Measurements from ENCODE around the gene FCER1G. TPM values are rescaled to one million over a fixed set of nuclear protein-coding genes. Genes with fewer than 3 reads are reported as not detected.

Gene FCER1G
- total and polyA plus RNA-seq, 9 of the 15 experiments (the other 6 are each of a cell fraction or from before 2014, with no cell fraction given), result 0.15 to 0.69 (median 0.31) TPM; not detected in 2

- TF ChIP-seq E2F6 (IDR thresholded peaks at IDR 0.05; ENCODE audit: borderline replicate concordance in 1 of 2, extremely low read depth in 1 of 2, insufficient read depth in 1 of 2, insufficient read length in 1 of 2, low read depth in 1 of 2, low read length in 1 of 2, poor library complexity in 1 of 2, severe bottlenecking in 1 of 2) (no peak), LEF1 (IDR thresholded peaks at IDR 0.05) (no peak), HBP1 (CRISPR knock-in tag; IDR thresholded peaks at IDR 0.05) (0 out of 2 replicates have a peak, but pooled peaks have one; percentile 40), HDGF (IDR thresholded peaks at IDR 0.05) (no peak), TEAD1 (CRISPR knock-in tag; IDR thresholded peaks at IDR 0.05) (no peak), CTCFL (IDR thresholded peaks at IDR 0.05; ENCODE audit: borderline replicate concordance, insufficient read depth, low read depth, low read length, poor library complexity, severe bottlenecking) (no peak), PHTF2 (CRISPR knock-in tag; IDR thresholded peaks at IDR 0.05) (no peak), ZBTB11 (CRISPR knock-in tag; IDR thresholded peaks at IDR 0.05) (no peak), SAFB2 (IDR thresholded peaks at IDR 0.05; ENCODE audit: borderline replicate concordance, low read depth, low read length, severe bottlenecking) (no peak), ZNF507 (tag; conservative IDR thresholded peaks at IDR 0.05) (no peak), EP300 (IDR thresholded peaks at IDR 0.05; ENCODE audit: low read length) (no peak), ETV5 (CRISPR knock-in tag; IDR thresholded peaks at IDR 0.05; ENCODE audit: low read depth) (0 out of 2 replicates have a peak, but pooled peaks have one; percentile 18)
Measured at GRCh38 chr1:161198897-161199431, 16.1 kb upstream of the FCER1G start, which contains the start of gene ADAMTS4 (continued).
